Activated CD4-positive, CD25-positive, alpha-beta regulatory T cell treated with anti-CD3 and anti-CD28 coated beads, Interleukin-2, amount 50 U/mL, for 72 hours (primary cell): Measurements from ENCODE around the gene ASS1.
"Not testable (repeated sequence)": the region's sequence is repeated elsewhere in the genome, so short reads cannot be mapped to it uniquely, and the experiment has no call there.

Experiments used
- DNase-seq: peaks from one replicate; pipeline ENCODE4 v3.0.0; 2021

Gene ASS1

DNA sequence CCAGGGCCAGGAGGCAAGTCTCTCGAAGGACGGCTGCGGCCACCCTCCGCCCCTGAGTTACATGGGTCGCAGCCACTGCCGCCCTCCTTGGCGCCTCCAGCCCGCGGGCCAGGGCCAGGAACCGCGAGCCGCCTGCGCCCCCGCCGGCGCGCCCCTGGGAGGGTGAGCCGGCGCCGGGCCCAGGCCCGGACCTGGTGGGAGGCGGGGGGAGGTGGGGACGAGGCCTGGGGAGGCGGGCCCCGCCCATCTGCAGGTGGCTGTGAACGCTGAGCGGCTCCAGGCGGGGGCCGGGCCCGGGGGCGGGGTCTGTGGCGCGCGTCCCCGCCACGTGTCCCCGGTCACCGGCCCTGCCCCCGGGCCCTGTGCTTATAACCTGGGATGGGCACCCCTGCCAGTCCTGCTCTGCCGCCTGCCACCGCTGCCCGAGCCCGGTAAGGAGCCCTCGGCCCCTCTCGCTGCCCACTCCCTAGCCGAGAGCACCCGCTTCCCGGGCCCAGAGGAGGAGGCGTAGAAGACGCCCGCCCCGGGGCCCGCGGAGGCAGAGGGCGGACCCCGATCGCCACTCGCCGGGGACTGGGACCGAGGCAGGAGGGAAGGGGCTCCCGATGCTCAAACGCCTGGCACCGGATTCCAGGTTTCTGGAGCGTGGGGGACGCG, at the start of gene ASS1:
Gene ASS1, plus strand, starts transcription at position 397 of the 657 bp plus-strand sequence. CDS start 7,268 bp downstream, outside the sequence.
- DNase-seq, result peak; percentile 45

DNA sequence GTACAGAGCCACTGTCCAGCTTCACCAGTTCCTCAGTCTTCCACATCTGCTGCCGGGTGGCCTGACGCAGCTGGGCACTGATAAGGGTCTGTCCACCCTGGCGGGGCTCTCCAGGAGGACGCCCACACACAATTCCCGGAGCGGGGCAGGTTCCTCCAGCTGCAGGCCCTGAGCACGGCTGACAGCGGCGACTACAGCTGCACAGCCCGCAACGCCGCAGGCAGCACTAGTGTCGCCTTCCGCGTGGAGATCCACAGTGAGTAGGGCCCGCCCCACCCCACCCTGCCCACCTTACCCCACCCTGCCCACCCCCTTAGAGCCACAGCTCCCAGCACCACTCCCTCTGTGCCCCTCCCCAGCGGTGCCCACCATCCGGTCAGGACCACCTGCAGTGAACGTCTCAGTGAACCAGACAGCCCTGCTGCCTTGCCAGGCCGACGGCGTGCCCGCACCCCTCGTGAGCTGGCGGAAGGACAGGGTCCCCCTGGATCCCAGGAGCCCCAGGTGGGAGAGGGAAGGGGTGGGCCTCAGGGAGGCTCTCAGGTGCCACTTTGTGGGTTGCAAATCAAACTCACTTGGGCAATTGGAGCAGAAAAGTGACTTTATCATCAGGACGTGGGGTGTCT, 48.8 kb upstream of the ASS1 start:
- DNase-seq, result no peak

DNA sequence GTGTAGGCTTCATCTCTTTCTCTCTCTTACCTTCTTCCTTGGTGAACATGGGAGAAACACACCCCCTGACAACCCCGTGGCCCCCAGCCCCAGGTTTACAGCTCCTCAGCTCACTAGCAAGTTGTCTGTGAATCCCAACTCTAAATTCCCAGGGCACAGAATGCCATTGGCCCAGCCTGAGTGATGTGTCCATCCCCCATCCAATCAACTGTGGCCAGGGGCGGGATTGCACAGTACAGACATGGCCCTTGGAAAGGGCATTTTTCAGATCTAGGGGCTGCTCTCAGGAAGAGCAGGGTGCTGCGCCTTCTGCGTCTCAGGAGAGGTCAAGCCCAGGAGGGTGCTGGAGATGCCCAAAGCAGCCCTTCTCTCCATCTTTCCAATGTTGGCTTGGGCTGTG, 48.2 kb upstream of the ASS1 start:
- DNase-seq, result no peak

DNA sequence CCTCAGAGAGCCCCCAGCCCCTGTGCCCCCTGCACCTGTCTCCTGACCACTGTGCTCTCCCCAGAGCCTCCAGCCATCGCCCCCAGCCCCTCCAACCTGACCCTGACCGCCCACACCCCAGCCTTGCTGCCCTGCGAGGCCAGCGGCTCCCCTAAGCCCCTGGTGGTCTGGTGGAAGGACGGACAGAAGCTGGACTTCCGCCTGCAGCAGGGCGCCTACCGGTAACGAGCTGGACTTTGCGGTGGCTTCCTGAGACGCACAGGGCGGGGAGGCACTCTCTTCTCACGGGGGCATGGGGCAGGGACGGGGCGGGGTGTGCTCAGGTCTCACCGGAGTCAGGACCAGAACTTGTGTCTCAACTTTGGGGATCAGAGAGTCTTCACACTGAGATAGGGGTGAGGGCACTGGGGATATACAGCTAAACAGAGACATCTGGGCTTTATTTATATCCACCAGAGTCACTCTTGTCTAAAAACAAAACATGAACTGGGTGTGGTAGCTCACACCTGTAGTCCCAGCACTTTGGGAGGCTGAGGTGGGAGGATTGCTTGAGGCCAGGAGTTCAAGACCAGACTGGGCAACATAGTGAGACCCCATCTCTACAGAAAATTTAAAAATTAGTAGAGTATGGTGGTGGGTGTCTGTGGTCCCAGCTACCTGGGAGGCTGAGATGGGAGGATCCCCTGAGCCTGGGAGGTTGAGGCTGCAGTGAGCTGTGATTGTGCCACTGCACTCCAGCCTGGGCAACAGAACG, 46.1 kb upstream of the ASS1 start:
- no peak for DNase-seq

DNA sequence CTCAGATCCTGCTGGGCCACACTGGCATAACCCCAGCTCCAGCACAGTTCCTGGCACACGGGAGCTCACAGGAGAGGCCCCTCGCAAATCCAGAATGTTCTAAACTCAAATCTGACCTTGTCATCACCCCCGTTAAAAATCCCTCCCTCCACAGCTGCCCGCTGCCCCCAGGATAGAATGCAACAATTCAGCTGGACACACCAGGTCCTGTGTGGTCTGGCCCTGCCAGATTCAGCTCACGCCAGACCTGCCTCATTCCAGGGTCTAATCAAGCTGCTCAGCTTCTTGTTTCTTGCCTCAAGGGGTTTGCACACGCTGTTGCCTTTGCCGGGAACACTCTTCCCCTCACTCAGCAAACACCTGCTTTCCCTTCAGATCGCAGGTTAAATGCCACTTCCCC, 45.0 kb upstream of the ASS1 start:
- no peak for DNase-seq

DNA sequence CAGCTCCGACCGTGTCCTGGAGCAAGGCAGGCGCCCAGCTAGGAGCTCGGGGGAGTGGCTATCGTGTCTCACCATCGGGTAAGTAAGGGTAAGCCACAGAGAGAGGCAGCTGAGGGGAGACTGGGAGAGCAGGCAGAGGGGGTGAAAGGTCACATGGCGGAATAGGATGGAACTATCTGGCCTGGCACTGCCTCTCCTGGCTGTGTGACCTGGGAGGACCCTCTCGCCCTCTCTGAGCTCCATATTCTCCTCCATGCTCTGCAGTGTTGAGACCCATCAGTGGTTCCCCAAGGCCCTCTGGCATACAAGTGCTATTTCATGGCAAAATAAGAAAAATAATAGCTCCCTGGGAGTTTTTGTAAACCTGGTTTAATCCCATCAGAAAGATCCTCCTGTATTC, 43.9 kb upstream of the ASS1 start:
- no peak for DNase-seq

DNA sequence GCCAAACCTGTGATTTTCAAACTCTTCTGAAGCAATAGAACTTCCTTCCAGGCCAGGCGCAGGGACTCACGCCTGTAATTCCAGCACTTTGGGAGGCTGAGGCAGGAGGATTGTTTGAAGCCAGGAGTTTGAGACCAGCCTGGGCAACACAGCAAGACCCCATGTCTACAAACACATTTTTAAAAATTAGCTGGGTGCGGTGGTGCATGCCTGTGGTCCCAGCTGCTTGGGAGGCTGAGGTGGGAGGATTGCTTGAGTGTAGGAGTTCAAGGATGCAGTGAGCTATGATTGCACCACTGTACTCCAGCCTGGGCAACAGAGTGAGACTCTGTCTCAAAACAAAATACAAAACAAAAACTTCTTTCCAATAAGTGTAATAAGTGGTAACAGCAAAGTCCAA, 43.0 kb upstream of the ASS1 start:
- not testable (repeated sequence) for DNase-seq

DNA sequence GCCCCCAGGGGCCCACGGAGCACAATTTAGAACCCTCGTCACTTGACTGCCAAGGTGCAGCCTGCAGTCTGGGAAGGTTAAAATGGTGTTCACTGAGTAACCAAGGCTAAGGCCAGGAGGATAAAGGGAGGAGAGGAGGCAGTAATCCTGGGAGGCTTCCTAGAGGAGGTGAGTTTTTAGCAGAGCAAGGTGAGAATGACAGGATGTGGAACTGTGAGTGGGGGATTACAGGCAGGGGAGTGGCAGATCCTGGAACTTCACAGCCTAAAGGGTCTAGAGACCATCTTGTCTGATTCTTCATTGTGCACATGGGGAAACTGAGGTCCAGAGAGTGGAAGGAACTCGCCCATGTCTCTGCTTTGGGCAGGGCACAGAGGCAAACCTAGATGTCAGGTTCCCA, 42.5 kb upstream of the ASS1 start:
- DNase-seq, result no peak

DNA sequence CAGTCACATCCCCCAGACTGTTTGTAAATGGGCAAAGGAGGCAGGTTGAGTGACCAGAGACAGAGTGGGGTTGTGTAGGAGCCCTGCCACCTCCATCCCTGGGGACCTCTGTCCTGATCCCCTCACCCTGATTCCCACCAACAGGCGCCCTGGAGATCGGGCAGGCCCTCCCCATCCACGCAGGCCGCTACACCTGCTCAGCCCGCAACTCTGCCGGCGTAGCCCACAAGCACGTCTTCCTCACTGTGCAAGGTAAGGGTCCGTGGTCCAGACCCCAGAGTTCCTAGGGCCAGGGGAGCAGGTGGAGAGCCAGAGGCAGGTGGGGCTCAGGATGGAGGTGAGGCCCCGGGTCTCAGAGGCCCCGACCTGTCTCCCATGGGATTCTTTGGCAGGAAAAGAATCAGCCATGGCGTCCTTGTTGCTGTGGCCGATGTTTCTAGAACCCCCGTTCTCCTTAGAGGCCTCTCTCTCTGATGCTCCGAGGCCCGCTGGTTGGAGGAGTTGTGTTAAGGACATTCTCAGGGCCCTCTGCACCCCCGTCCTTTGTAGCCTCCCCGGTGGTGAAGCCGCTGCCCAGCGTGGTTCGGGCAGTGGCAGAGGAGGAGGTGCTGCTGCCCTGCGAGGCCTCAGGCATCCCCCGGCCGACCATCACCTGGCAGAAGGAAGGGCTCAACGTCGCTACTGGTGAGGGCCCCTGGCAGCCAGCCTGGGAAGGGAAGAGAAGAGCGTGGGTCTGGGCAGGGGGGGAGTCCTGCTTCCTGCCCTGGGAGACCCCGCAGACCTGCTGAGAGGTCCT, 41.9 kb upstream of the ASS1 start:
- no peak for DNase-seq

DNA sequence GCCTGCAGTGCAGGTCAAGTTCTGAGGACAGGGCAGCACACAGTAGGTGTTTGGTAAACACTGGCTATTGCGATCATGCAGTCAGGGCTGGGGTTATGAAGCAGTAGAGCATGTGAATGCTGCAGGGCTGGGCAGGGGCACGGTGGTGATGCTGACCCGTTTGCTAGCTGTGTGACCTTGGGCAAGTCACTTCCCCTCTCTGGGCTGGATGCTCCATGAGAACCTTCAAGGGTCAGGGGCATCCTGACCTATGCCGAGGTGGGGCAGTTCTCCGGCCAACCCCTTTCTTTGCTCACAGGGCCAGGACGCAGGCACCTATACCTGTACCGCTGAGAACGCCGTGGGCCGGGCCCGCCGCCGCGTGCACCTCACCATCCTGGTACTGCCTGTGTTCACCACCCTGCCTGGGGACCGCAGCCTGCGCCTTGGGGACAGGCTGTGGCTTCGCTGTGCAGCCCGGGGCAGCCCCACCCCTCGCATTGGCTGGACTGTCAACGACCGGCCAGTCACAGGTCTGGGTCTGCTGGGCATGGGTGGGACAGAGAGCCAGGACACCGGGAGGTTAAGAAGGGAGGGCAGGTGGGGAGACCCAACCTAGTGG, 39.0 kb upstream of the ASS1 start:
- DNase-seq, result no peak

DNA sequence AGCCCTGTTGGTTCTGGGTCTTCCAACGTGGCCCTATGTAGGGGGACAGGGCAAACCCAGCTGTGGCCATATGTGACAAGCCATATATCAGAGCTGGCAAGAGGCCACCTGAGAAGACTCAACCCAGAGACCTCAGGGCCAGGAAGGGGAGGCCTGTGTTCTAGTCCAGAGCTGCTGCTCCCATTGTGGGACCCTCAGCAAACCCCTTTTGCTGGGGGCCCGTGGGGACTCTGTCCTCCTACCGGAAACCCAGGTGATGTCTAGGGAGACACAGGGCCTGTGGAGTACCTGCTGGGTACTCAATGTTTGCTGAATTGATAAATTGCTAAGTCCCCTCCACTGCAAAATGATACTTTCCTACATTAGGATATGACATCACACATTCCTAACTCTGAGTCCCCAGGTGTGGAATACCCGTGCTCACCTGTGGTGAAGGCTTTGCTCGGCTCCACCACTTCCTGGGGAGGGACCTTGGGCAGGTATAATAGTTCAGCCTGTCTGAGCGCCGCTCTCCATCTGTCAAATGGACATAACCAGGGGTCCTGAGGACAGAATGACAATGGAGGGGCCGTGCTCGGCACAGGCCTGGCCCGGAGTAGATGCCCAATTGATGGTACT, 38.4 kb upstream of the ASS1 start:
- no peak for DNase-seq

DNA sequence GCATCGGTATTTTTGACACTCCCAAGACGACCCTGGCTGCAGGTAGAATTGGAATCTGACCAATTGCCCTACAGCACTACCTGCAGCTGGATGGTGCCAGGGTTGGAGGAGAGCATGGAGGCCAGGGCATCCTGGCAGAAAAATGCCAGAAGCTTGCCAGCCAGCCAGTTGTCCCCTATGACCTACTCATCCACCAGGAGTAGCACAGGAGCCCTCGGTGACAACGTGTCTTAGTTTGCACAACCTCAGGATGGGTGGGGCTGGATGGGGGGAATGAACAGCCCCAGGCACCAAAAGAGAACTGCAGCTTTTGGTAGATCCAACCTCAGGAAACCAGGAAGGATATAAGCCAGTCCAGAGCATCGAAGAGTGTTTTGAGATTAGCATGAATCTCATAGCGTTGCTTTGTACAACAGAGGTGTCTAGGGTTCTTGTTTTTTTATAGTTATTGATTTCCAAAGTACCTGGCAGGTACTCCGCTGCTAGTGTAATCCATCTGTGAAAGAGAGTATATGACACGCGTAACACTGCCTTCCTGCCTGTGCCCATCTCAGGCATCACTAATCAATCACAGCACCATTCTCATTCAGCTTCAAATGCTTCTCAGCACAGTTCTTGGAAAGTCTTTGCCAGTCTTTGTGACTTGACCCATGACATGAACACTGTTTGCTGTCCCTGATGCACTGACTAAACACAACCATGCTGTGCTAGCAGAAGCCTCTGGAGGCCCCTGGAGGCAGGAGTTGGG, 36.7 kb upstream of the ASS1 start:
- DNase-seq, result no peak

DNA sequence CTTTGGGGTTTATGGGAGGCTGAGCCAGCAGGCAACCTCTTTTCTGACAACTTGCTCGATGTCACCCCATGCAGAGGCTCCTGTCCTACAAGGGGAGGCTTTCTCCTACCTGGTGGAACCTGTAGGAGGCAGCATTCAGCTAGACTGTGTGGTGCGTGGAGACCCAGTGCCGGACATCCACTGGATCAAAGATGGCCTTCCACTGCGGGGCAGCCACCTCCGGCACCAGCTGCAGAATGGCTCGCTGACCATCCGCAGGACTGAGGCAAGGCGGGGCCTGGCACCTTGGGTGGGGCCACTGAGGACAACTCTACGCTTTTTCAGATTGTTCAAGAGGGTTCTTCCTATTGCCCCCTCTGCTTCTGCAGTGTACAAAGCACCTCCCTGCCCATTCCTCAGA, 36.1 kb upstream of the ASS1 start:
- no peak for DNase-seq

DNA sequence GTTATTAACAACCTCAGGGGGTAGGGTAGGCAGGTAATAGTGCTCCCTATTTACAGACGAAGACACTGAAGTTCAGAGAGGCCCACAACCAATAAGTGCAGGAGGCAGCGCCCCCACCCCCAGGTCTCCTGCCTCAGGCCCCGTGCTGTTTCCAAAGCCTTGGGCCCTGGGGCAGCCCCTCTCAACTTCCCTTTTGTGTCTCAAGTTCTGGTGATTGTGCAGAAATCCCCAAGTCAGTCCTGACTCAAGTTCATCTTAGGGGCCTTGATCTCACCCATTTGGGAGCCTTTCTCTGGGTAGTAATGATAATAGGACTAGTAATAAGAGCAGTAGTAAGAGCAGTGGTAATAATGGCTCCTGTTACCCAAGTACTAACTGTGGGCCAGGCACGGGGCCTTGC, 35.5 kb upstream of the ASS1 start:
- DNase-seq, result no peak

DNA sequence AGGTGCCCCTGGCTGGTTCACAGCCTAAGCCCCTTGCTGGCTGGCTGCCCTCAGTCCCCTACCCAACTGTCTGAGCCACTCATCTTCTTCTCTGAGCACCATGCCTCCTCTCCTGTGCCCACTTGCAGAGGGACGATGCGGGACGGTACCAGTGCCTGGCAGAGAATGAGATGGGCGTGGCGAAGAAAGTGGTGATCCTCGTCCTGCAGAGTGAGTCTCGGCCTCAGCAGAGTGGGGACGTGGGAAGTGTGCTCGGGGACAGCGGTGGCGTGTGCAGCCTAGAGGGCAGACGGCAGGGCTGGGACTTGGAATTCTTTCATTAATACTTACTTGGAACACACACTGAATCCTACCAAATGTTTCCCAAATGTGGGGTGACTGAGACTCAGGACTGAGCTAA, 34.3 kb upstream of the ASS1 start:
- no peak for DNase-seq

DNA sequence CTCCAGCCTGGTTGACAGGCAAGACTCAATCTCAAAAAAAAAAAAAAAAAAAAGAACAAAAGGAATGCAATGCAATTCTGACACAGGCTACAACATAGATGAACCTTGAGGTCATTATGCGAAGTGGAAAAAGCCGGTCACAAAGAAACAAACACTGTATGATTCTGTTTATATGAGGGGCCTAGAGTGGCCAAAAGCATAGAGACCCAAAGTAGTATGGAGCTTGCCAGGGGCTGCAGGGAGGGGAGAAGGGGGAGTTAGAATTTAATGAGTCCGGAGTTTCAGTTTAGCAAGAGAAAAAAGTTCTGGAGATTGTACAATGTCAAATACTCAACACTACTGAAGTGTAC, 33.2 kb upstream of the ASS1 start:
- DNase-seq, result no peak

DNA sequence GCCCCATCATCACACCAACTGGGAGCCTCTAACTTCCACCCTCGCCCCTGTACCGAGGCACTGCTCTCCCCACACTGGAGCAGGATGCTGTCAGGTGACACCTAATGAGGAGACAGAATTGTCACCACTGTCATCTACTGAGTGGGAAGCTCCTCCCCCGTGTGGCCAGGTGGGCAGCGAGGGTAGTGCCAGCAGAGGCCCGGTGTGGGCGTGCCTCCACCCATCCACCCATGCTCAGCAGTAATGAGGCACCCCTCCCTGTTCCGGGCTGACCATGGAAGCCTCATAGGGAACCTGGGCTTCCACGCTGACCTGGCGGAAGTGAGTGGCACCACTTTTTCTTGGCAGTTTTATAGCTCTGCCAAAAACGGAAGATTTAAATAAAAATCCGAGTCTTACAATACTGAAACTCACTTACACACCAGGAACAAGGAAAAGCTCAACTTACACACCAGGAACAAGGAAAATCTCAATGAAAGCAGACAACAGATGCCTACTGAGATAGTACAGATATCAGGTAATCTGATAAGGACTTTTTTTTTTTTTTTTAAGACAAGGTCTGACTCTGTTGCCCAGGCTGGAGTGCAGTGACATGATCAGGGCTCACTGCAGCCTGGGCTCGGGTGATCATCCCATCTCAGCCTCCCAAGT, 30.6 kb upstream of the ASS1 start:
- DNase-seq, result no peak

DNA sequence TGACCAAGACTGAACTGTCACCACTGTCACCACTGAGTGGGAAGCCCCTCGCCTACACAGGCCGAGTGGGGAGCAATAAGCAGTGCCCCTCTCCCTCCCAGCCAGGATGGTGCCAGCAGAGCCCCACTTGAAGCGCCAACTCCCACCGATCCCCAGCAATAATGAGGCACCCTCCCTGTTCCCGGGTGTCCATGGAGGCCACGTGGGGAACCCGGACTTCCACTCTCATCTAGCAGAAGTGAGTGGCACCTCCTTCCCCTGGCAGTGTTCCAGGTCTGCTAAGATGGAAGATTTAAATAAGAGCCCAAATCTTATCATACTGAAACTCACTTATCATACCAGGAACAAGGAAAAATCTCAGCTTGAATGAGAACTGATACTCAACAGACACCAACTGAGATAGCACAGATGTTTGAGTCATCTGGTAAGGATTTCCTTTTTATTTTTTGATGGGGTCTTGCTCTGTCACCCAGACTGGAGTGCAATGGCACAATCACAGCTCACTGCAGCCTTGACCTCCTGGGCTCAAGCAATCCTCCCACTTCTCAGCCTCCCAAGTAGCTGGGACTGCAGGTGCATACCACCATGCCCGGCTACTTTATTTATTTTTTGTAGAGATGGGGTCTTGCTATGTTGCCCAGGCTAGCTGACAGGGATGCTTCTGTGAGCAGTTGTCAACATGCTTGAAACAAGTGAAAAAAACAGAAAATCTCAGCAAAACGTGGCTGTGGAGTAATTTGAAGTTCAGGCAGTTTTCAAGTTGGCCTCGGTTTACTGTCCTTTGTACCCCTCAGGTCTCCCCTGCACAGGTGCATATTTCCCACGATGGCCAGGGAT, 29.6 kb upstream of the ASS1 start:
- no peak for DNase-seq

DNA sequence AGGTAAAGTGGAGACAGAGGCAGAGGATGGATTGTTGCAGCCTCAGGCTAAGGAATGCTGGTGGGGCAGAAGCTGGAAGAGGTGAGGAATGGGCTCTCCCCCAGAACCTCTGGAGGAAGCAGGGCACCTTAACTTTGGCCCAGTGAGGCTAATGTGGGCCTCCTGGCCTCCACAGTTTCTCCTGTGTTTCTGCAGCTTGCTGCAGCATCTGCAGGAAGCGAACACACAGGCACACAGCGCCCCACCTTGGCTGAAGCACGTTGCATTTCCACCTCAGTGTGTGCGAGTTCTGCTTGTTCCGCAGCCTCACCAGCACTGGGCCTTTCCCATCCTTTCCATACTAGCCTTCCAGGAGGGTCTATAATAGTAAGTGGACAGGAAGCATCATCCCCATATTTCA, 27.2 kb upstream of the ASS1 start:
- DNase-seq, result no peak

DNA sequence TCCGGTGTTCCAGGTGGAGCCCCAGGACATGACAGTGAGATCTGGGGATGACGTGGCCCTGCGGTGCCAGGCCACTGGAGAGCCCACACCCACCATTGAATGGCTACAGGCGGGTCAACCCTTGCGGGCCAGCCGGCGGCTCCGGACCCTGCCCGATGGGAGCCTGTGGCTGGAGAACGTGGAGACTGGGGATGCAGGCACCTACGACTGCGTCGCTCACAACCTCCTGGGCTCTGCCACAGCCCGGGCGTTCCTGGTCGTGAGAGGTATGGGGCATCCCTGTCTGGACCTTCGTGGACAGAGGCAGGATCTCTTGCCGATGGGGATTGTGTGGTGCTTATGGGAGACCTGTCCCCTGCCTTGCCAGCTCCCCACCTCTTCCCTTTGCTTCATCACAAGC, 26.0 kb upstream of the ASS1 start:
- DNase-seq, result no peak
